ENCODE results near the gene SLCO2A1. TPM values are rescaled to one million over a fixed set of nuclear protein-coding genes. Genes with fewer than 3 reads are reported as not detected.

The SLCO2A1 gene
- total RNA-seq, 4 donors from 2014 or later, result 8.4 to 68.5 (median 22.7) TPM

DNA sequence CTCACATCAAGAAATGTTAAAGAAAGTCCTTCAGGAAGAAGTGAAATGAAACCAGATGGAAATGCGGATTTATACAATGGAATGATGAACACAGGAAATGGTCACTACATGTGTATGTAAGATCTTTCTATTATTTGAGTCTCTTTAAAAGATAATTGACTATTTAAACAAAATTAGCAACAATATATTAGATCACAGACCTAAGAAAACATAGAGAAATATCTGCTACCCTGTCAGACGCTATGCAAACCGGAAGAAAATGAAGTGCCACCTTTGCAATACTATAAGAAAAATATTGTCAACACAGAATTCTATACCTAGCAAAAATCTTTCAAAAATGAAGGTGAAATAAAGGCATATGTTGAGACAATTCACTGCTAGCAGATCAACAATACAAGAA is 151.2 kb downstream of the SLCO2A1 start:
- in situ Hi-C loops (cut with MboI; ENCODE audit: low pct_ligation_motif_present in 1 of 4, low pct_unique_long_range_greater_than_20kb in 1 of 4, low sequenced_read_pairs in 3 of 4) (no loop called here), intact Hi-C loops (cut with DNase I; ENCODE audit: low total_unique reads) (no loop called here)
- Histone ChIP-seq H3K9me3 (peaks cover 0 to 3% of the 10 kb centered on the region in 2 donors), H3K4me1 (peaks cover 0 to 5% (median 0%) of the 10 kb centered on the region in 4 donors), H3K4me3 (no peak overlapping the region), H3K27ac (no peak overlapping the region), H3K27me3 (no peaks in the 10 kb centered on the region), H3K36me3 (no peaks in the 10 kb centered on the region)
- TF ChIP-seq, protein P1, sequence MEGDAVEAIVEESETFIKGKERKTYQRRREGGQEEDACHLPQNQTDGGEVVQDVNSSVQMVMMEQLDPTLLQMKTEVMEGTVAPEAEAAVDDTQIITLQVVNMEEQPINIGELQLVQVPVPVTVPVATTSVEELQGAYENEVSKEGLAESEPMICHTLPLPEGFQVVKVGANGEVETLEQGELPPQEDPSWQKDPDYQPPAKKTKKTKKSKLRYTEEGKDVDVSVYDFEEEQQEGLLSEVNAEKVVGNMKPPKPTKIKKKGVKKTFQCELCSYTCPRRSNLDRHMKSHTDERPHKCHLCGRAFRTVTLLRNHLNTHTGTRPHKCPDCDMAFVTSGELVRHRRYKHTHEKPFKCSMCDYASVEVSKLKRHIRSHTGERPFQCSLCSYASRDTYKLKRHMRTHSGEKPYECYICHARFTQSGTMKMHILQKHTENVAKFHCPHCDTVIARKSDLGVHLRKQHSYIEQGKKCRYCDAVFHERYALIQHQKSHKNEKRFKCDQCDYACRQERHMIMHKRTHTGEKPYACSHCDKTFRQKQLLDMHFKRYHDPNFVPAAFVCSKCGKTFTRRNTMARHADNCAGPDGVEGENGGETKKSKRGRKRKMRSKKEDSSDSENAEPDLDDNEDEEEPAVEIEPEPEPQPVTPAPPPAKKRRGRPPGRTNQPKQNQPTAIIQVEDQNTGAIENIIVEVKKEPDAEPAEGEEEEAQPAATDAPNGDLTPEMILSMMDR (IDR thresholded peaks at IDR 0.05), result no peak
- TF ChIP-seq EP300 (IDR thresholded peaks at IDR 0.05; ENCODE audit: low read depth), result no peak
- TF ChIP-seq POLR2AphosphoS5 (IDR thresholded peaks at IDR 0.05), result no peak
- no peak for TF ChIP-seq POLR2A (IDR thresholded peaks at IDR 0.05)
- 93 to 99% methylated on average over 3 of the region's 3 CpGs for WGBS, 2 donors (ENCODE audit: low coverage in 1 of 2)
- DNase-seq, result no peak

Other genes starting within 250 kb of the SLCO2A1 start
- 10 to 100 TPM in 2 of 4 donors, 1 to 10 TPM in 2; 1.5 to 14.6 (median 8.1) TPM for gene SRPRB, start 224.1 kb downstream of the SLCO2A1 start, total RNA-seq
- 1 to 10 TPM; 1.2 to 4.8 (median 2.2) TPM for gene RAB6B, start 134.0 kb downstream of the SLCO2A1 start, total RNA-seq
- gene RYK, start 220.9 kb upstream of the SLCO2A1 start, total RNA-seq, result 10 to 100 TPM; 20.2 to 91.1 (median 61.6) TPM